ENCODE results near the gene CCN5. TPM values are rescaled to one million over a fixed set of nuclear protein-coding genes. Genes with fewer than 3 reads are reported as not detected.
"Not testable (repeated sequence)": the region's sequence is repeated elsewhere in the genome, so short reads cannot be mapped to it uniquely, and the experiment has no call there.

Gene CCN5
- total RNA-seq (1 to 10 TPM in 5 of 6 donors, under 1 TPM in 1; 0.14 to 3.3 (median 1.3) TPM), polyA plus RNA-seq (1 to 10 TPM; 3.3 to 6.4 TPM)

GRCh38 chr20:44714701-44715498 is at the start of gene CCN5:
CCN5 (plus strand) TSS chr20:44715369; CDS start chr20:44715391, 22 bp downstream.
- 33 to 39% methylated on average over 23 to 28 of the region's 28 CpGs for WGBS, 2 donors
- ATAC-seq (peak; percentile 94 to 98 (median 97)), FAIRE-seq (no peak), DNase-seq (peak; percentile 70 to 93 (median 84))
- no peak for TF ChIP-seq CTCF (IDR thresholded peaks at IDR 0.05)
- Histone ChIP-seq H3K9me3 (no peaks in the 10 kb centered on the region), H3K27me3 (no peaks in the 10 kb centered on the region), H3K4me3 (no peak within 1 kb of the TSS), H3K36me3 (no peaks in the 10 kb centered on the region), H3K4me1 (peaks cover 0 to 6% (median 3%) of the 10 kb centered on the region in 3 donors), H3K27ac (no peak within 1 kb of the TSS)
- intact Hi-C loops (cut with DNase I) = no loop called here

- no peak overlapping the region for H3K4me3 ChIP-seq
- no peak overlapping the region for H3K27ac ChIP-seq
- H3K27me3 ChIP-seq = no peaks in the 10 kb centered on the region
- WGBS, 2 donors = 74 to 85% methylated on average over 3 of the region's 3 CpGs
- no peaks in the 10 kb centered on the region for H3K4me1 ChIP-seq
- TF ChIP-seq CTCF (IDR thresholded peaks at IDR 0.05) = no peak
- ATAC-seq = no peak
- H3K9me3 ChIP-seq = no peaks in the 10 kb centered on the region
- no peaks in the 10 kb centered on the region for H3K36me3 ChIP-seq
- intact Hi-C loops (cut with DNase I) = no loop called here
- DNase-seq = no peak
- FAIRE-seq = no peak
These were observed 49.1 kb upstream of the CCN5 start for GRCh38 chr20:44666066-44666465.

- DNase-seq; H3K36me3 ChIP-seq; H3K4me1 ChIP-seq; H3K9me3 ChIP-seq; H3K27me3 ChIP-seq; H3K27ac ChIP-seq; ATAC-seq; intact Hi-C loops (cut with DNase I); H3K4me3 ChIP-seq; FAIRE-seq: not testable (repeated sequence)
- WGBS, 2 donors = 68 to 69% methylated on average over 9 of the region's 9 CpGs
These were observed 44.3 kb upstream of the CCN5 start for GRCh38 chr20:44670851-44671250.

GRCh38 chr20:44671541-44671940 is 43.6 kb upstream of the CCN5 start:
- H3K27ac ChIP-seq; H3K36me3 ChIP-seq; ATAC-seq; DNase-seq; H3K9me3 ChIP-seq; FAIRE-seq; intact Hi-C loops (cut with DNase I); H3K4me3 ChIP-seq; H3K27me3 ChIP-seq; H3K4me1 ChIP-seq: not testable (repeated sequence)
- 78 to 82% methylated on average over 6 of the region's 7 CpGs for WGBS, 2 donors

GRCh38 chr20:44672318-44672902 is 42.8 kb upstream of the CCN5 start:
- FAIRE-seq; H3K9me3 ChIP-seq; ATAC-seq; intact Hi-C loops (cut with DNase I); H3K4me3 ChIP-seq; H3K4me1 ChIP-seq; H3K36me3 ChIP-seq; DNase-seq; H3K27ac ChIP-seq; H3K27me3 ChIP-seq: not testable (repeated sequence)
- 77 to 83% methylated on average over 23 of the region's 23 CpGs for WGBS, 2 donors

GRCh38 chr20:44678242-44678641 is 36.9 kb upstream of the CCN5 start:
- H3K9me3 ChIP-seq = no peaks in the 10 kb centered on the region
- FAIRE-seq = no peak
- intact Hi-C loops (cut with DNase I) = no loop called here
- DNase-seq = no peak
- H3K27ac ChIP-seq = no peak overlapping the region
- no peak for TF ChIP-seq CTCF (IDR thresholded peaks at IDR 0.05)
- H3K4me1 ChIP-seq = no peaks in the 10 kb centered on the region
- no peaks in the 10 kb centered on the region for H3K27me3 ChIP-seq
- 56% methylated on average over 2 of the region's 2 CpGs for WGBS, 2 donors
- H3K36me3 ChIP-seq = no peaks in the 10 kb centered on the region
- no peak overlapping the region for H3K4me3 ChIP-seq
- no peak for ATAC-seq
